A673 (cell line): Measurements from ENCODE around the gene GPR161.

ENCODE experiments used
- CTCF ChIP-seq: fragments of 300-800, 200-600 bp; sonication (generic); conservative IDR thresholded peaks from 2 replicates; pipeline ENCODE4 v1.5.1; 2017; ENCODE audit warnings: low read depth, mild to moderate bottlenecking, antibody characterized with exemption, low read length, moderate library complexity, mixed read lengths
- EZH2 ChIP-seq: fragments of 200-600 bp; sonication (generic); IDR thresholded peaks from 2 replicates; pipeline ENCODE4 v1.6.1; 2017; ENCODE audit warnings: borderline replicate concordance, low read depth, mild to moderate bottlenecking, mixed read lengths, antibody characterized with exemption, low read length; ENCODE audit not compliant: poor library complexity, severe bottlenecking

- peak; percentile 93 for TF ChIP-seq CTCF
- no peak for TF ChIP-seq EZH2
Observed at GRCh38 chr1:168082008-168082876, 54.5 kb downstream of the GPR161 start.
